ENCODE results near the gene TCF4. TPM values are rescaled to one million over a fixed set of nuclear protein-coding genes. Genes with fewer than 3 reads are reported as not detected.
A peak's percentile ranks its signal among the peaks of the same experiment; 100 is the strongest.

Gene TCF4
- total RNA-seq, 4 donors from 2014 or later = 114 to 190 (median 132) TPM

- intact Hi-C loops (cut with DNase I) = no loop called here
- TF ChIP-seq CTCF (IDR thresholded peaks at IDR 0.05) = no peak
- no peak for TF ChIP-seq POLR2A (IDR thresholded peaks at IDR 0.05)
- H3K27me3 ChIP-seq = no peaks in the 10 kb centered on the region
- no peak for DNase-seq
- WGBS, 2 donors = 67 to 74% methylated on average over 13 of the region's 13 CpGs
- peaks cover 8 to 15% of the 10 kb centered on the region in 2 donors for H3K36me3 ChIP-seq
- H3K4me1 ChIP-seq = peaks cover 0 to 8% of the 10 kb centered on the region in 2 donors
- H3K9me3 ChIP-seq = no peaks in the 10 kb centered on the region
- H3K27ac ChIP-seq = peak overlapping the region in 2 of 3 donors; percentile 2 to 31
- H3K4me3 ChIP-seq (replicated peaks in 1 of 3) = no peak overlapping the region
Measured at GRCh38 chr18:55251254-55251971, 336.6 kb downstream of the TCF4 start.

GRCh38 chr18:55250768-55251173 lies 337.2 kb downstream of the TCF4 start:
- Histone ChIP-seq H3K9me3 (no peaks in the 10 kb centered on the region), H3K4me1 (peaks cover 0 to 9% of the 10 kb centered on the region in 2 donors), H3K27ac (no peak overlapping the region), H3K36me3 (peaks cover 5 to 15% of the 10 kb centered on the region in 2 donors), H3K4me3 (replicated peaks in 1 of 3) (no peak overlapping the region), H3K27me3 (no peaks in the 10 kb centered on the region)
- intact Hi-C loops (cut with DNase I) = no loop called here
- no peak for DNase-seq
- TF ChIP-seq CTCF (IDR thresholded peaks at IDR 0.05) (no peak), POLR2A (IDR thresholded peaks at IDR 0.05) (no peak)
- 90 to 92% methylated on average over 4 of the region's 4 CpGs for WGBS, 2 donors

- peaks cover 4 to 21% of the 10 kb centered on the region in 2 donors for H3K4me1 ChIP-seq
- H3K27ac ChIP-seq = no peak overlapping the region
Measured at GRCh38 chr18:55249550-55249949, 338.4 kb downstream of the TCF4 start.

GRCh38 chr18:55248495-55248894 lies 339.5 kb downstream of the TCF4 start:
- WGBS, 2 donors = 94% methylated on average over 1 of the region's 1 CpG
- Histone ChIP-seq H3K27ac (no peak overlapping the region), H3K27me3 (no peaks in the 10 kb centered on the region), H3K4me1 (peaks cover 14 to 31% of the 10 kb centered on the region in 2 donors), H3K36me3 (no peaks in the 10 kb centered on the region), H3K4me3 (replicated peaks in 1 of 3) (no peak overlapping the region), H3K9me3 (no peaks in the 10 kb centered on the region)
- DNase-seq = no peak
- no peak for TF ChIP-seq POLR2A (IDR thresholded peaks at IDR 0.05)
- no peak for TF ChIP-seq CTCF (IDR thresholded peaks at IDR 0.05)
- intact Hi-C loops (cut with DNase I) = no loop called here

More at GRCh38 chr18:55249550-55249949, 338.4 kb downstream of the TCF4 start:
- TF ChIP-seq CTCF (IDR thresholded peaks at IDR 0.05) = no peak
- TF ChIP-seq POLR2A (IDR thresholded peaks at IDR 0.05) = no peak
- Histone ChIP-seq H3K9me3 (no peaks in the 10 kb centered on the region), H3K27me3 (no peaks in the 10 kb centered on the region), H3K4me3 (replicated peaks in 1 of 3) (no peak overlapping the region), H3K36me3 (peaks cover 0 to 7% of the 10 kb centered on the region in 2 donors)
- WGBS, 2 donors = 88 to 91% methylated on average over 6 of the region's 6 CpGs
- intact Hi-C loops (cut with DNase I) = no loop called here
- DNase-seq = no peak

- Histone ChIP-seq H3K4me1 (peaks cover 17 to 35% of the 10 kb centered on the region in 2 donors), H3K4me3 (replicated peaks in 1 of 3) (no peak overlapping the region)
Measured at GRCh38 chr18:55247032-55247431, 341.0 kb downstream of the TCF4 start.

More at GRCh38 chr18:55247032-55247431, 341.0 kb downstream of the TCF4 start:
- H3K27ac ChIP-seq = no peak overlapping the region
- no peak for DNase-seq
- intact Hi-C loops (cut with DNase I) = no loop called here
- H3K9me3 ChIP-seq = no peaks in the 10 kb centered on the region
- WGBS, 2 donors = 81 to 92% methylated on average over 5 of the region's 5 CpGs
- no peaks in the 10 kb centered on the region for H3K27me3 ChIP-seq
- TF ChIP-seq CTCF (IDR thresholded peaks at IDR 0.05) (no peak), POLR2A (IDR thresholded peaks at IDR 0.05) (no peak)
- H3K36me3 ChIP-seq = no peaks in the 10 kb centered on the region
